WERI-Rb-1 (cell line): ENCODE measurements around the gene RAPGEF1.

Source experiments
- DNase-seq: peaks from one replicate; pipeline ENCODE4 v3.0.0-alpha.2; 2020
- H3K27ac ChIP-seq: fragments of 250-450 bp; sonication (Bioruptor Pico); 2 replicates; pipeline ENCODE4 v1.5.1; 2020; ENCODE audit warnings: mild to moderate bottlenecking, moderate library complexity
- H3K27me3 ChIP-seq: fragments of 250-450 bp; sonication (Bioruptor Pico); 2 replicates; pipeline ENCODE4 v1.5.1; 2021; ENCODE audit warnings: mild to moderate bottlenecking, low read depth, moderate library complexity; ENCODE audit not compliant: insufficient read depth, severe bottlenecking
- H3K36me3 ChIP-seq: fragments of 250-450 bp; sonication (Bioruptor Pico); 2 replicates; pipeline ENCODE4 v1.5.1; 2020; ENCODE audit warnings: mild to moderate bottlenecking, moderate library complexity
- H3K4me3 ChIP-seq: 2 replicates; pipeline ENCODE4 v1.5.1; 2011; ENCODE audit warnings: low read depth, mild to moderate bottlenecking, control low read depth, low read length
- H3K9me3 ChIP-seq: fragments of 250-450 bp; sonication (Bioruptor Pico); 2 replicates; pipeline ENCODE4 v1.5.1; 2021; ENCODE audit warnings: mild to moderate bottlenecking, moderate library complexity; ENCODE audit not compliant: severe bottlenecking
- TF ChIP-seq, protein P1 (sequence below): IDR thresholded peaks from 2 replicates; pipeline ENCODE4 v1.5.1; 2011; ENCODE audit warnings: low read depth, mild to moderate bottlenecking, control low read depth, inconsistent platforms, low read length

The RAPGEF1 gene

DNA sequence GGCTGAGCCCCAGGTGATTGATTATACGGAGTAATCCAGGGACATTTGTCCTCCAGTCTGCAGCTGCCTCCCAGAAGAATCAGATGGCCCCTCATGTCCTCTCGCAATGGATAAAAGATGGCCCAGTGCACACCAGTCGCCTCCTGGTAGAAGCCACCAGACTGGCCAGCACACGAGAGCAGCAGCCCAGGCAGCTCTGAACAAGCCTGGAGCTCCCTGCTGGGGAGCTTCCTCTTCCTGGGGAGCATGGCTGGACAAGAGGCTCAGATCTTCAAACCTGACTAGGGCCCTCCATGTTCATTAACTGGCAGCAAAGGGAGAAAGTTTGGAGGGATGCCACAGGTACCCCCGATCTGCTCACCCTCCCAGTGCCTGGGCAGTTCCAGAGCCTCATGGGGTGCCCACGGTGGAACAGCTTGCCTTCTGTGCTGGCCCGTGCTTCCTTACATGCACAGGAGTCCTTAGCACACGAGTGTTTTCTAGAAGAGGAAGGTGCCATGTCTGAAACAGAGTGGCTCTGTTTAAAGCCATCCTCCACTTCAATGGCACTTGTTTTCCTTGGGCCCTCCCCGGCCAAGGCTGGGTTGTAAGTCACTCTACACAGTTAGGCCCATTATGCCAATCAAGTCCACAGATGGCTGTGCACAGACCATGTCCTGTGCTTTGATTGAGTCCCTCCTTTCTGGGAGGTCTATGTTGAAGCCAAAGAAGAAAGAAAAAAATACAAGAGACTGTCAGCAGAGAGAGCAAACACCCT, 118.9 kb downstream of the RAPGEF1 start:
- Histone ChIP-seq H3K27me3 (no peaks in the 10 kb centered on the region), H3K36me3 (peaks cover 40% of the 10 kb centered on the region), H3K9me3 (no peaks in the 10 kb centered on the region), H3K4me3 (no peak overlapping the region), H3K27ac (no peak overlapping the region)
- DNase-seq = peak; percentile 29
- TF ChIP-seq, protein P1, sequence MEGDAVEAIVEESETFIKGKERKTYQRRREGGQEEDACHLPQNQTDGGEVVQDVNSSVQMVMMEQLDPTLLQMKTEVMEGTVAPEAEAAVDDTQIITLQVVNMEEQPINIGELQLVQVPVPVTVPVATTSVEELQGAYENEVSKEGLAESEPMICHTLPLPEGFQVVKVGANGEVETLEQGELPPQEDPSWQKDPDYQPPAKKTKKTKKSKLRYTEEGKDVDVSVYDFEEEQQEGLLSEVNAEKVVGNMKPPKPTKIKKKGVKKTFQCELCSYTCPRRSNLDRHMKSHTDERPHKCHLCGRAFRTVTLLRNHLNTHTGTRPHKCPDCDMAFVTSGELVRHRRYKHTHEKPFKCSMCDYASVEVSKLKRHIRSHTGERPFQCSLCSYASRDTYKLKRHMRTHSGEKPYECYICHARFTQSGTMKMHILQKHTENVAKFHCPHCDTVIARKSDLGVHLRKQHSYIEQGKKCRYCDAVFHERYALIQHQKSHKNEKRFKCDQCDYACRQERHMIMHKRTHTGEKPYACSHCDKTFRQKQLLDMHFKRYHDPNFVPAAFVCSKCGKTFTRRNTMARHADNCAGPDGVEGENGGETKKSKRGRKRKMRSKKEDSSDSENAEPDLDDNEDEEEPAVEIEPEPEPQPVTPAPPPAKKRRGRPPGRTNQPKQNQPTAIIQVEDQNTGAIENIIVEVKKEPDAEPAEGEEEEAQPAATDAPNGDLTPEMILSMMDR = no peak

DNA sequence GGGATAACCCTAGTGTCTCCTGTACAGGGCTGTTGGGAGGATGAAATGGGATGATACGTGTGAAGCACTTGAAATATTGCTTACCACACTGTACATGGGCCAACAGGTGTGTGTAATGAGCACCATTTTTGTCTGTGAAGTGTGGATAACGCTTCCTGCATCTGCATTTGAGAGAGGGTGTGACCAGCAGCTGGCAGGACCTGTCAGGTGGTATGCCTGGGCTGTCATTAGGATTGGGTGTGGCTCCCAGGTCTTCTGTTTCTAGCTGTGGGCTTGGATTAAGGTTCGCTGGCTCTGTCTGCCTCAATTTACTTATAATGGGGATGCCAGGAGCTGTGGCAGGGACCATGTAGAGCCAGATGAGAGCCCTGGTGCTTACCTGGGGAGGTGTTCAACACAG, 120.2 kb downstream of the RAPGEF1 start:
- Histone ChIP-seq H3K27ac (no peak overlapping the region), H3K36me3 (peaks cover 38% of the 10 kb centered on the region), H3K4me3 (no peak overlapping the region), H3K9me3 (no peaks in the 10 kb centered on the region), H3K27me3 (no peaks in the 10 kb centered on the region)
- no peak for DNase-seq
- TF ChIP-seq, protein P1 = no peak

DNA sequence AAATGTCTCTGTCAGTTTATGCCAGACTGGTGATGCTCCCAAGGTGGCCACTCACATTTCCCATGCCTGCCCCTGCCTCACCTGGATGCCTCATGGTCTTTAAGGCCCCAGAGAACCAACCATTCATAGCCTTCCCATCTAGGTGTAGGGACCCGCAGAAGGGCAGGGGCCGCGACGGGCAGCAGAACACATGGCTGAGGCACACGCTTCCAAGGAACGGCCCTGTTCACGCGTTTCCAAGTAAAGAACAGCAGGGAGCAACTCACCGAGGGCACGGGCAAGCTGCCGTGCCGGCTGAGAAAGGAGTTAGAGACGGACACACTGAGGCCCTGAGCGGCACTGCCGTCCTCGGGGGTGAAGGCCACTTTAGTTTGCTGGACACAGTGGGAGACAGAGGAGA, 121.1 kb downstream of the RAPGEF1 start:
- no peak overlapping the region for H3K4me3 ChIP-seq
- no peak overlapping the region for H3K27ac ChIP-seq
- peaks cover 35% of the 10 kb centered on the region for H3K36me3 ChIP-seq
- no peak for DNase-seq
- TF ChIP-seq, protein P1 = no peak
- no peaks in the 10 kb centered on the region for H3K27me3 ChIP-seq
- no peaks in the 10 kb centered on the region for H3K9me3 ChIP-seq

DNA sequence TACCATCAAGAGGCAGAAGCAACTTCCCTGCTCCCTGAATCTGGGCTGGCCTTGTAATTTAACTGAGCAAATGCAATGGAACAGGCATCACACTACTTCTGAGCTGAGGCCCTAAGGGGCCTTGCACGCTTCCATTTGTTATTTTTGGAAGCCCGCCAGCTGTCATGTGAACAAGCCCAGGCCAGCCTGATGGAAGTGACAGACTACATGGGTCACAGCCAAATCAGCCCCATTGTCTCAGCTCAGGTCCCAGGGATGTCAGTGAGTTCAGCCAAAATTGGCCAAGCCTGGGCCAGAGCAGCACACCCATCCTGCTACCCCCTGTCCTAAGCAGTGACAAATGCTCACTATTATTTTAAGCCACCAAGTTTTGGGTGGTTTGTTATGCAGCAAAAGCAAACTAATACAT, 121.8 kb downstream of the RAPGEF1 start:
- Histone ChIP-seq H3K36me3 (peaks cover 32% of the 10 kb centered on the region), H3K4me3 (no peak overlapping the region), H3K27me3 (no peaks in the 10 kb centered on the region), H3K9me3 (no peaks in the 10 kb centered on the region), H3K27ac (no peak overlapping the region)
- no peak for DNase-seq
- TF ChIP-seq, protein P1 = no peak

DNA sequence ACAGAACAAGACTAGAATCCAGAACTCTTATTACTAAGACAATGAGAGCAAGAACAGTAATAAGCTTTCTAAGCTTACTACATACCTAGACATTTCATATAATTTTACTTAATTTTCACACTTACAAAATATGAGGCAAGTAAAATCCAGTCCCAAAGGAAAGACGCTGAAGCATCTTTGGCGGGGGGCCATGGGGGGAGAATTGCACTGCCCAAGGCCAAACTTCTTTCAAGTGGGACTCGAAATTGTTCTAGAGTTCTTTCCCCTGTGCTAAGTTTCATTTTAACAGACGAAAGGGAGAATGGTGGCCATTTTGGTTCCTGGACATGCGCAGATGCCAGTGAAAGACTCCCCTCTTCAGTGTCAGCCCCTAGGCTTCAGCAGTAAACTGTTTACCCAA, 122.3 kb downstream of the RAPGEF1 start:
- Histone ChIP-seq H3K27me3 (no peaks in the 10 kb centered on the region), H3K36me3 (peaks cover 28% of the 10 kb centered on the region), H3K4me3 (no peak overlapping the region), H3K27ac (no peak overlapping the region), H3K9me3 (no peaks in the 10 kb centered on the region)
- TF ChIP-seq, protein P1 = no peak
- no peak for DNase-seq
